AG09319 (cell line): Measurements from ENCODE around the gene CPA5.
A peak's percentile ranks its signal among the peaks of the same experiment; 100 is the strongest.

ENCODE experiments used
- DNase-seq: peaks from one replicate; pipeline ENCODE4 v3.0.0-alpha.2; 2010; ENCODE audit warnings: low read depth; ENCODE audit errors: extremely low read depth
- CTCF ChIP-seq: IDR thresholded peaks from 2 replicates; pipeline ENCODE4 v1.5.1; 2011; ENCODE audit warnings: low read depth, mild to moderate bottlenecking, inconsistent platforms, low read length, moderate library complexity

The CPA5 gene

DNA sequence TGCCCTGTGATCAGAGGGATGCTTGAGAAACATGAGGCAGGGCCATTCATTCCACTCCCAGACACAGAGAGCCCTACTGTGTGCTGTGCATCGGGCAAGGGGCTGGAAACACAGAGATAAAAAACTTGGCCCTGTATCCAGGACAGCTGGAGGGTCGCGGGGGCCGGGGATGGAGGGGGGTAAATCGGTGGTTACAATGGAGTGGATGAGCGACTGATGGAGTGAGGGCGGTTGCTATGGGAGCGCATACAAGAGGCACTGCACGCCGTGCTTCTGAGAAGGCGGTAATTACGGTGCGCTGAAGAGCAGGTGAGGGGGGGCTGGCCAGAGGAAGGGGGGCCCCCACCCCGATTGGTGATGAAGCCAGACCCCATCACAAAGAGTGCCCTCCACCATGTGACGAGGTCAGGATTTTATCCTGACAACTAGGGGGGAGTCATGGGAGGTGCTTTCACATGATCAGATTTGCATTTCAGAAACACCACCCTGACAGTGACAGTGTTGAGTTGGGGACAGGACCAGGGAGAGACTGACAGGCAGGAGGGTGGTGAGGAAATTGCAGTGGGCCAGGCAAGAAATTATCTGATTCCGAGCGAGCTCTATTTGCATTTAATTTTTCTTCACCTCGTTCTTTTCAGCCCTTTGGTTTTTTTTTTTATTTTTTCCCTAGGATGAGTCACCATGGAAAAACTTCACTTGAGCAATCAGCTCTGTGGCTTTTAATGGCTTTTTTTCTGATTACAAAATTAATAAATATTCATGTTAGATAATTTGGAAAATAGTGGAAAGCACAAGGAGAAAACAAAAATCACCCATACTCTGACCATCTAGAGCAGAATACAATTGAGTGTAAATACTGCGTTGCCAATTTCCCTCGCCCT, 7.8 kb downstream of the CPA5 start:
- DNase-seq = no peak
- no peak for TF ChIP-seq CTCF

GRCh38 chr7:130353196-130353595, 8.6 kb downstream of the CPA5 start:
- no peak for DNase-seq
- TF ChIP-seq CTCF = no peak; the same call in 1 of the 2 replicates

- no peak for TF ChIP-seq CTCF
- DNase-seq = peak; percentile 78
These were observed 11.7 kb downstream of the CPA5 start for GRCh38 chr7:130356121-130356875.

GRCh38 chr7:130356876-130357611, 12.4 kb downstream of the CPA5 start:
- TF ChIP-seq CTCF = no peak
- peak; percentile 64 for DNase-seq

DNA sequence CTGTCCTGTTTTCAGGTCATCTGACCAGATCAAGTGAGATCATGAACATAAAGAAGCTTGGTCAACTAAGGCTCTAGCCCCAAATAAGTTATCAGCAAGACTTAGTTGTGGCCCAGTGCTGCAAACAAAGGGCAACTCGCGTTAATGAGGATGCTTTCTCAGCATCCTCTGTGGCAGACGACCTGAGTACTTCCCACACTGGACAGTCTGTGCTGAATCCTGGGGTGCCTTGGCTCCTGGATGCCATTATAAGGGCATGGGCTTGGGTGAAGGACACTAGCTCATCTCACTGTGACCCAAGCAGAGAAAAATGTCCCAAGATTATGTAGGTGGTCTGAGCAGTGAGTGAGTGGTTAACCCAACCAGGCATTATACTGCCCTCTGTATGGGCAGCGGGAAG, 13.9 kb downstream of the CPA5 start:
- DNase-seq = no peak
- TF ChIP-seq CTCF = no peak

GRCh38 chr7:130359276-130359857, 14.8 kb downstream of the CPA5 start:
- no peak for TF ChIP-seq CTCF
- DNase-seq = no peak
